Measurements from ENCODE around the gene SRSF1.
"Not testable (repeated sequence)": the region's sequence is repeated elsewhere in the genome, so short reads cannot be mapped to it uniquely, and the experiment has no call there.

The SRSF1 gene

GRCh38 chr17:57962279-57963148 is 44.5 kb downstream of the SRSF1 start:
- Histone ChIP-seq H3K27me3 (replicated peaks; ENCODE audit: control insufficient read depth, insufficient read depth, low read length) (peaks cover 4% of the 10 kb centered on the region), H3K4me3 (replicated peaks; ENCODE audit: low read depth, low read length) (no peak overlapping the region), H3K36me3 (ENCODE audit: control insufficient read depth, insufficient read depth, low read length) (no peaks in the 10 kb centered on the region)
- TF ChIP-seq, protein P1, sequence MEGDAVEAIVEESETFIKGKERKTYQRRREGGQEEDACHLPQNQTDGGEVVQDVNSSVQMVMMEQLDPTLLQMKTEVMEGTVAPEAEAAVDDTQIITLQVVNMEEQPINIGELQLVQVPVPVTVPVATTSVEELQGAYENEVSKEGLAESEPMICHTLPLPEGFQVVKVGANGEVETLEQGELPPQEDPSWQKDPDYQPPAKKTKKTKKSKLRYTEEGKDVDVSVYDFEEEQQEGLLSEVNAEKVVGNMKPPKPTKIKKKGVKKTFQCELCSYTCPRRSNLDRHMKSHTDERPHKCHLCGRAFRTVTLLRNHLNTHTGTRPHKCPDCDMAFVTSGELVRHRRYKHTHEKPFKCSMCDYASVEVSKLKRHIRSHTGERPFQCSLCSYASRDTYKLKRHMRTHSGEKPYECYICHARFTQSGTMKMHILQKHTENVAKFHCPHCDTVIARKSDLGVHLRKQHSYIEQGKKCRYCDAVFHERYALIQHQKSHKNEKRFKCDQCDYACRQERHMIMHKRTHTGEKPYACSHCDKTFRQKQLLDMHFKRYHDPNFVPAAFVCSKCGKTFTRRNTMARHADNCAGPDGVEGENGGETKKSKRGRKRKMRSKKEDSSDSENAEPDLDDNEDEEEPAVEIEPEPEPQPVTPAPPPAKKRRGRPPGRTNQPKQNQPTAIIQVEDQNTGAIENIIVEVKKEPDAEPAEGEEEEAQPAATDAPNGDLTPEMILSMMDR (IDR thresholded peaks at IDR 0.05; ENCODE audit: insufficient read depth, low read length, poor library complexity, severe bottlenecking): no peak
- no peak for DNase-seq (ENCODE audit: extremely low read depth, insufficient read length)

DNA sequence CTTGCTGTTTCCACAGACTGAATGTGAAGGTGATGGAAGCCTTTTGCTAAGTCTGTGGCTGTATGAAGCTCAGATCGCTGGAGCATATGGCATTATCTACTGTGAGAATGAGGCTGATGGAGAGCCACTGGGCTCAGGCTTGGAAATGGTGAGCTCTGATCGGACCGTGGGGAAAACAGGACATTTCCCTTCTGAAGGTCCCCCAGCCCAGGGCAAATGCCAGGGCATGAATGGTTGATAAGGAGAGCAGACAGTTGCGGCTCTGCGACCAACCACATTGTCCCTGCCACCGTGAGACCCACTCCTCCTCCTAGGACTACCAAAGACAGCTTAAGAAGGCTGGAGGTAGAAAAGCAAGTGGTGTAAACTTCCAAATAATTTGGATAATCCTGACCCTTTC is 47.1 kb downstream of the SRSF1 start:
- Histone ChIP-seq H3K27me3 (replicated peaks; ENCODE audit: control insufficient read depth, insufficient read depth, low read length) (peaks cover 4% of the 10 kb centered on the region), H3K36me3 (ENCODE audit: control insufficient read depth, insufficient read depth, low read length) (no peaks in the 10 kb centered on the region), H3K4me3 (replicated peaks; ENCODE audit: low read depth, low read length) (no peak overlapping the region)
- no peak for DNase-seq (ENCODE audit: extremely low read depth, insufficient read length)
- TF ChIP-seq, protein P1 (IDR thresholded peaks at IDR 0.05; ENCODE audit: insufficient read depth, low read length, poor library complexity, severe bottlenecking): no peak

DNA sequence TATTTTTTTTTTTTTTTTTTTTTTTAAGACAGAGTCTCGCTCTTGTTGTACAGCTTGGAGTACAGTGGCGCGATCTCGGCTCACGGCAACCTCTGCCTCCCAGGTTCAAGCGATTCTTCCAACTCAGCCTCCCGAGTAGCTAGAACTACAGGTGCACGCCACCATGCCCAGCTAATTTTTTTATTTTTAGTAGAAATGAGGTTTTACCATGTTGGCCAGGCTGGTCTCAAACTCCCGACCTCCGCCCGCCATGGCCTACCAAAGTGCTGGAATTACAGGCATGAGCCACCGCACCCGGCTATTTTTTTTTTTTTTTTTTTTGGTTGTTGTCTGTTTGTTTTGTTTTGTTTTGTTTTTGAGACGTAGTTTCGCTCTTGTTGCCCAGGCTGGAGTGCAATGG is 48.7 kb downstream of the SRSF1 start:
- H3K36me3 ChIP-seq (ENCODE audit: control insufficient read depth, insufficient read depth, low read length); H3K4me3 ChIP-seq (replicated peaks; ENCODE audit: low read depth, low read length); DNase-seq (ENCODE audit: extremely low read depth, insufficient read length); H3K27me3 ChIP-seq (replicated peaks; ENCODE audit: control insufficient read depth, insufficient read depth, low read length): not testable (repeated sequence)

- H3K27me3 ChIP-seq (replicated peaks; ENCODE audit: control insufficient read depth, insufficient read depth, low read length): peaks cover 4% of the 10 kb centered on the region
Measured at GRCh38 chr17:57957886-57958285, 49.2 kb downstream of the SRSF1 start.

GRCh38 chr17:57957120-57957850 is 49.8 kb downstream of the SRSF1 start:
- H3K4me3 ChIP-seq (replicated peaks; ENCODE audit: low read depth, low read length): no peak overlapping the region
- peaks cover 4% of the 10 kb centered on the region for H3K27me3 ChIP-seq (replicated peaks; ENCODE audit: control insufficient read depth, insufficient read depth, low read length)
- H3K36me3 ChIP-seq (ENCODE audit: control insufficient read depth, insufficient read depth, low read length): no peaks in the 10 kb centered on the region
- DNase-seq (ENCODE audit: extremely low read depth, insufficient read length): no peak
- TF ChIP-seq, protein P1 (IDR thresholded peaks at IDR 0.05; ENCODE audit: insufficient read depth, low read length, poor library complexity, severe bottlenecking): no peak

More at GRCh38 chr17:57957886-57958285, 49.2 kb downstream of the SRSF1 start:
- H3K4me3 ChIP-seq (replicated peaks; ENCODE audit: low read depth, low read length): no peak overlapping the region
- H3K36me3 ChIP-seq (ENCODE audit: control insufficient read depth, insufficient read depth, low read length): no peaks in the 10 kb centered on the region
- no peak for DNase-seq (ENCODE audit: extremely low read depth, insufficient read length)
- TF ChIP-seq, protein P1 (IDR thresholded peaks at IDR 0.05; ENCODE audit: insufficient read depth, low read length, poor library complexity, severe bottlenecking): no peak
